ENCODE data around the gene RNF126.

RNF126 gene

GRCh38 chr19:619286-620002, 43.6 kb downstream of the RNF126 start:
- DNase-seq (ENCODE audit: insufficient read length, low spot score), result no peak
- no peak for TF ChIP-seq CTCF (IDR thresholded peaks at IDR 0.05; ENCODE audit: insufficient read depth, missing control alignments)
- FAIRE-seq, result no peak

GRCh38 chr19:618674-619285, 44.2 kb downstream of the RNF126 start:
- DNase-seq (ENCODE audit: insufficient read length, low spot score) (no peak), FAIRE-seq (no peak)
- TF ChIP-seq CTCF (IDR thresholded peaks at IDR 0.05; ENCODE audit: insufficient read depth, missing control alignments), result no peak

- no peak for TF ChIP-seq CTCF (IDR thresholded peaks at IDR 0.05; ENCODE audit: insufficient read depth, missing control alignments)
- DNase-seq (ENCODE audit: insufficient read length, low spot score), result no peak
- no peak for FAIRE-seq
Measured at GRCh38 chr19:618247-618619, 44.8 kb downstream of the RNF126 start.

- DNase-seq (ENCODE audit: insufficient read length, low spot score) (no peak), FAIRE-seq (no peak)
- TF ChIP-seq CTCF (IDR thresholded peaks at IDR 0.05; ENCODE audit: insufficient read depth, missing control alignments), result no peak
Measured at GRCh38 chr19:617551-618246, 45.3 kb downstream of the RNF126 start.

- TF ChIP-seq CTCF (IDR thresholded peaks at IDR 0.05; ENCODE audit: insufficient read depth, missing control alignments), result no peak
- no peak for DNase-seq (ENCODE audit: insufficient read length, low spot score)
- FAIRE-seq, result no peak
Measured at GRCh38 chr19:616747-617526, 46.1 kb downstream of the RNF126 start.

GRCh38 chr19:616062-616700, 46.8 kb downstream of the RNF126 start:
- FAIRE-seq (no peak), DNase-seq (ENCODE audit: insufficient read length, low spot score) (no peak)
- TF ChIP-seq CTCF (IDR thresholded peaks at IDR 0.05; ENCODE audit: insufficient read depth, missing control alignments), result no peak
